ENCODE results near the gene HCN4. TPM values are rescaled to one million over a fixed set of nuclear protein-coding genes. Genes with fewer than 3 reads are reported as not detected.

Gene HCN4
- total and polyA plus RNA-seq, 10 donors: not detected

DNA sequence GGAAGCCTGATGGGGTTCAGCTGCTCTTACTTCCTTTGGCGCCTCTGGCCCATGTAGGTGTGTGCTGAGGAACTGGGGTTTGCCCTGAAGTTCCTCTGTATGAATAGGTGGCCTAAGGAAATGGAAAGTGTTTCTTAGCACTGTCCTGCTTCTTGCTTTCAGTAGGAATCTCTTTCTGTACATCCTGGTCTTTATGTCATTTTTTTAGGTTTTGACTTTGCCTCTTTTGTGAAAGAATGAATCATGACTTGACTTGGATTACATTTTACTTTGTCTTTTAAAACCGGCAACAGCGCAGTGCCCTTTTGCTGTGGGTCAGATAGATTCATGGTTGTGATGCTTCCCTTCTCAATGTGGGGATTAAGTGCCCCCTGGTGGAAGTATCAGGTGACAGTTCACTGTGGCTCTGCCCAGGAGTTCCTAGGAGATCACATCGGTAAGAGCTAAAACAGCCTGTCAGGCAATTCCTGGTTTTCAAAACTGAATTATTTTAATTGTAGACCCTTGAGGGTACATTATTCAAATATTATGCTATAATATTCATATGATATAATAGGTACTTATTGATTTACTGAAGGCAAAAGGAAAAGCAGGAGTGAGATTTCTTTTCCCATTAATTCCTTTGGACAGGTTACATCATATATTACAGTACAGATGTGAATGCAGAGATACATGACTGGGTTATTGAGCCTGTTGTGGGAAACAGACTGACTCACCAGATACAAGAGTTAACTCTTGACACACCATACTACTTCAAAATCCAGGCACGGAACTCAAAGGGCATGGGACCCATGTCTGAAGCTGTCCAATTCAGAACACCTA lies 95.4 kb downstream of the HCN4 start:
- H3K4me1 ChIP-seq: peaks cover 0 to 7% (median 2%) of the 10 kb centered on the region in 6 donors
- no peak overlapping the region for H3K4me3 ChIP-seq
- TF ChIP-seq POLR2A (IDR thresholded peaks at IDR 0.05) (no peak), POLR2AphosphoS5 (IDR thresholded peaks at IDR 0.05) (no peak)
- TF ChIP-seq, protein P1, sequence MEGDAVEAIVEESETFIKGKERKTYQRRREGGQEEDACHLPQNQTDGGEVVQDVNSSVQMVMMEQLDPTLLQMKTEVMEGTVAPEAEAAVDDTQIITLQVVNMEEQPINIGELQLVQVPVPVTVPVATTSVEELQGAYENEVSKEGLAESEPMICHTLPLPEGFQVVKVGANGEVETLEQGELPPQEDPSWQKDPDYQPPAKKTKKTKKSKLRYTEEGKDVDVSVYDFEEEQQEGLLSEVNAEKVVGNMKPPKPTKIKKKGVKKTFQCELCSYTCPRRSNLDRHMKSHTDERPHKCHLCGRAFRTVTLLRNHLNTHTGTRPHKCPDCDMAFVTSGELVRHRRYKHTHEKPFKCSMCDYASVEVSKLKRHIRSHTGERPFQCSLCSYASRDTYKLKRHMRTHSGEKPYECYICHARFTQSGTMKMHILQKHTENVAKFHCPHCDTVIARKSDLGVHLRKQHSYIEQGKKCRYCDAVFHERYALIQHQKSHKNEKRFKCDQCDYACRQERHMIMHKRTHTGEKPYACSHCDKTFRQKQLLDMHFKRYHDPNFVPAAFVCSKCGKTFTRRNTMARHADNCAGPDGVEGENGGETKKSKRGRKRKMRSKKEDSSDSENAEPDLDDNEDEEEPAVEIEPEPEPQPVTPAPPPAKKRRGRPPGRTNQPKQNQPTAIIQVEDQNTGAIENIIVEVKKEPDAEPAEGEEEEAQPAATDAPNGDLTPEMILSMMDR (IDR thresholded peaks at IDR 0.05 in 8 of 11, conservative IDR thresholded peaks at IDR 0.05 in 3 of 11): peak; percentile 17 to 81 (median 65)
- WGBS, 5 donors: 30 to 33% (median 32%) methylated on average over 5 of the region's 5 CpGs
- no peak for DNase-seq
- H3K27ac ChIP-seq: no peak overlapping the region
- no peaks in the 10 kb centered on the region for H3K27me3 ChIP-seq (replicated peaks in 1 of 7)
- no peaks in the 10 kb centered on the region for H3K9me3 ChIP-seq
- H3K36me3 ChIP-seq: peaks cover 0 to 12% (median 0%) of the 10 kb centered on the region in 6 donors
- intact Hi-C loops (cut with DNase I; ENCODE audit: low total_unique reads): no loop called here

DNA sequence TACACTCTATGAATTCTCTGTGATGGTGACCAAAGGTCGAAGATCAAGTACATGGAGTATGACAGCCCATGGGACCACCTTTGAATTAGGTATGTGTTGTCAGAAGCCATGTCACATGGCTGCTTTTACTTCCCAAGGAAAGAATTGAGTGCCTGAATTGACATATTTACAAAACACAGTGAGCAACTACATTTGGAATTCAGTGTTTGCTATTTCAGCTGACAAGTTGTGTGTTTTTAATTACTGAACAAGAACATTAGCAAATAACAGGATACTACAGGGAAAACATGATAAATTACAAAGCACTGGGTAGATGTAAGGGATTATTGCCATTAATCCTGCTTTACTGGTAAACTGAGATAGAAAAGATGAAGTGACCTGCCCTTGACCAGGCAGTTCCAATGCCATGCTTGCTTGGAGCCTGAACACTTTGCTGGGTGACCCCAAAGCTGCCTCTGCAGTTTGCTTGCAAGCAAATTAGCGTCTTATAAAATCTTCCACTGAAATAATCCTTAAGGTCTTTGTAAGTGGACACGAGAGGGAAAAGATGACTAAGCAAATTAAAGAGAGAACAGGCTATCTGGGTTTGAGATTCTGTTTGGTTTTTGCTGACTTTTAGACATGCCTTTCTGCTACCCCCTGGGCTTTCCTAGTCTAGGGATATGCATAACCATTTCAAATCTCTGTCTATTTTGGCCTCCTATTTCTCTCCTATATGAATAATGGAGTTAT lies 98.2 kb downstream of the HCN4 start:
- peaks cover 0 to 7% (median 2%) of the 10 kb centered on the region in 6 donors for H3K4me1 ChIP-seq
- intact Hi-C loops (cut with DNase I; ENCODE audit: low total_unique reads): no loop called here
- 71 to 88% (median 74%) methylated on average over 3 of the region's 3 CpGs for WGBS, 5 donors
- DNase-seq: no peak
- no peaks in the 10 kb centered on the region for H3K27me3 ChIP-seq (replicated peaks in 1 of 7)
- H3K9me3 ChIP-seq: no peaks in the 10 kb centered on the region
- H3K36me3 ChIP-seq: peaks cover 0 to 20% (median 0%) of the 10 kb centered on the region in 6 donors
- no peak overlapping the region for H3K27ac ChIP-seq
- no peak for TF ChIP-seq POLR2AphosphoS5 (IDR thresholded peaks at IDR 0.05)
- H3K4me3 ChIP-seq: no peak overlapping the region

Other genes starting within 250 kb of the HCN4 start
- not detected for gene REC114, start 74.2 kb upstream of the HCN4 start, total RNA-seq
- not detected for gene REC114, start 74.2 kb upstream of the HCN4 start, polyA plus RNA-seq

Data from spleen (tissue), 11 donors.